CD4-positive, alpha-beta T cell treated with Interleukin-17A for 1 hour (primary cell): ENCODE measurements around the gene GRK5.
"Not testable (repeated sequence)": the region's sequence is repeated elsewhere in the genome, so short reads cannot be mapped to it uniquely, and the experiment has no call there.

Experiments
- DNase-seq: peaks from one replicate; pipeline ENCODE4 v3.0.0-alpha.2; 2020

Gene GRK5

DNA sequence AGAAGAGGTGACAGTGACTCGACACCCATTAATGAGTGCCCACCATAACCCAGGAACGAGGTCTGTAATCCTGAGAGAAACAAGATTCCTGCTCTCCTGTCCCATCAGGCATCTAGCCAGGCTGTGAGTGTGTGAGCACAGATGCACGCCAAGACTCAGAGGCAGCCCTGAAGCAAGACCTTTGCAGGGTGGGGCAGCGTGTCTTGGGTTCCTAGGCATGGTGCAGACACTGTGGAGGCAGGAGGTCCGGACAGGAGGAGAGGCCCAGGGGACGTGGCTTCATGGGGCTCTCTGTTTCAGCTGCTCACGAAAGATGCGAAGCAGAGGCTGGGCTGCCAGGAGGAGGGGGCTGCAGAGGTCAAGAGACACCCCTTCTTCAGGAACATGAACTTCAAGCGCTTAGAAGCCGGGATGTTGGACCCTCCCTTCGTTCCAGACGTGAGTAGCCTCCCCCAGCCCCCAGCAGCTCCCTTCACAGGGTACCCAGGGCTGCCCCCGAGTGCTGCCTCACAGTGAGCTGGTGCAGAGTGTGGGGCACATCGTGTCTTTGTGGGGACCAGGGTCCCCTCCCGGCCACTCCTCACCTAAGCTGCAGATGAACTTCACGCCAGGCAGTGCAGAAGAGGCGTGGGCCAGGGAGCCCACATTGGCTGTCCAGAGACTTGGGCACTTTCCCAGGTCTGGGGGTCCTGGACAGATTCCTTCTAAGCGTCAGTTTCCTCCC, 240.6 kb downstream of the GRK5 start:
- no peak for DNase-seq

DNA sequence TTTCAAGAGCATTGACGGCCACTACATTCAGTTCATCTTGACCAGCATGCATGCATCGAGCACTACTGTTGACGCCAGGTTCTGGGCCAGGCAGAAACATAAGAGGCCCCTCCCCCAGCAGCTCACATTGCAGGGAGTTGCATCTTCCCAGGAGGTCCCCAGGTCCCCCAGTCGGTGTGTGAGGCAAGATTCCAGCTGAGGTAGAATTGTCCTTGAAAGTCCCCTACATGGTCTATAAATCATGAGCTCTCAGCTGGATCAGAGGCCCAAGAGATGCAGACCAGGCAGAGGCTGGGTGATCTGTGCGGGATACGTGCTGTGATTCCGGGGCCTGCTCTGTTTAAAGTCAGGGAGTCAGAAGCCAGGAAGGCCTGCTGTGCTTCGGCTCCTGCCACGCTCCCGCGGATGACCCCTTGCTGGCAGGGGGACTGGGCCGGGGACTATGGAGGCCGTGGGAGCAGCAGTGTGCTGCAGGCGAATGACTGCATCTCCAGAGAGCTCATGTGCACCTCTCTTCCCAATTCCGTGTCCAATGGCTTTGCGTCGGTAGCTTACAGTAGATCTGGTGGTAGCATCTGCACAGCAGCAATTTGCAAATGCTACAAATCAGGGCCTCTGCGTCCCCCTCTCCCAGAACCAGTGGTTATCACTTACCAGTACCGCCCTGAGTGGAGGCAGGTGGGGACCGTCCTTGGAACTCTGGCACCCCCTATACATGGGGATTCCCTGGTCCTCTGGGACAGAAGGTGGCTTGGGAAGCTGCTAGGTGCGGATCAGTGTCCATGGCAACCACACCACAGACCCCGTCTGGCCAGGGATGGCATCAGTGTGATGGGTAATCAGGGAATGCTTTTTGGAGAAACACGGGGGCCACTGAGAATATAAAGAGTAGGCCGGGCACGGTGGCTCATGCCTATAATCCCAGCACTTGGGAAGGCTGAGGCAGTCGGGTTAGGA, 241.5 kb downstream of the GRK5 start:
- no peak for DNase-seq

DNA sequence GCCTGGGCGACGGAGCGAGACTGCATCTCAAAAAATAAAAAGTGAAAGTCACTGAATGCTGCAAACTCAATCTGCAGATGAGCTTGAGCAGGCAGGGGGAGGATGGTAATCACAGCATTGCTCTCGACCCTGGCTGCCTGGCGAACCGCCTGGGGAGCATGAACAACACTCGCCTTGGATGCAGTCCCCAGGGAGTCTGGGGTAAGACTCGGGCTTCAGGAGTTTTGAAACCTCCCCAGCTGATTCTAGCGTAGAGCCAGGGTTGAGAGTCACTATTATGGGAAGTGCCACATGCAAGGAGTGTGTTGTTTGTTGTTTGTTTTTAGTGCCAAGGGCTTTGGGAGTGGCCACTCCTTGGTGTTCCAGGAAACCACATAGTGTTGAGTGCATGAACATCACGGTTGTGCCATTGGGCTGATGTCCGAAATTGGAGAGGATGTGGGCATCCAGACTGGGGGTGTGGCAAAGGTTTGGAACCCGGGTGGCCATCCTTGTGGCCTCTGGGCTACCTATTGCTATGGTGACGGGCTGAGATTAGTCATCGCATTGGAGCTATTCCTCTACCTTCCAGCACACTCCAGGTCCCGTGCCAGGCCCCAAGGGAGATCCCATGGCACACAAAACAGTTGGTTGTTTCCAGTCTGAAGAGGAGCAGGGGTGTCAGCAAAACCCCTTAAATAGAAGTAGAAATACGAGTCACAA, 242.5 kb downstream of the GRK5 start:
- no peak for DNase-seq

DNA sequence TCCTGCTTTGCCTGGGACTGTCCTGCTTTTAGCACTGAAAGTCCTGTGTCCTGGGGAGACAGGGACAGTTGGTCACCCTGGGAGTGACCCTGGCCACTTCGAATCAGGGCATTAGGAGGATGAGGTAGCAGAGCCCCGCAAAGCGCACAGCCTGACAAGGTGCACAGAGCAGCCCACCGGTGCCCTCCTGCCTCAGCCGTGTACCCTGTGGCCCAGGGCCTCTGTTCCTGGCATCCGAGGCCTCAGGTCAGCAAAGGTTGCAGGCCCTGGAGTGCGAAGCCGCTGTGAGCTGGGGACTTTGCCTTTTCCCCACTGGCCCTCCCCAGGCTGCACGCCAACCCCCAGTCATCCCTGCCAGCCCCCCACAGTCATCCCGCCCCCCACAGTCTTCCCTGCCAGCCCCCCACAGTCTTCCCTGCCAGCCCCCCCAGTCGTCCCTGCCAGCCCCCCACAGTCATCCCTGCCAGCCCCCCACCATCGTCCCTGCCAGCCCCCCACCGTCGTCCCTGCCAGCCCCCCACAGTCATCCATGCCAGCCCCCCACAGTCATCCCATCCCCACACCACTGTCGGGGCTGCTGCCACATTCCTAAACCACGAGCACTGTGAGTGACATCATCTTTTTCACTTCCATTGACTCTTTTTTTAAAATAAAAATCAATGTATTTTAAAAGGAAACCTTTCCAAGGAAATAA, 243.4 kb downstream of the GRK5 start:
- DNase-seq, result no peak

DNA sequence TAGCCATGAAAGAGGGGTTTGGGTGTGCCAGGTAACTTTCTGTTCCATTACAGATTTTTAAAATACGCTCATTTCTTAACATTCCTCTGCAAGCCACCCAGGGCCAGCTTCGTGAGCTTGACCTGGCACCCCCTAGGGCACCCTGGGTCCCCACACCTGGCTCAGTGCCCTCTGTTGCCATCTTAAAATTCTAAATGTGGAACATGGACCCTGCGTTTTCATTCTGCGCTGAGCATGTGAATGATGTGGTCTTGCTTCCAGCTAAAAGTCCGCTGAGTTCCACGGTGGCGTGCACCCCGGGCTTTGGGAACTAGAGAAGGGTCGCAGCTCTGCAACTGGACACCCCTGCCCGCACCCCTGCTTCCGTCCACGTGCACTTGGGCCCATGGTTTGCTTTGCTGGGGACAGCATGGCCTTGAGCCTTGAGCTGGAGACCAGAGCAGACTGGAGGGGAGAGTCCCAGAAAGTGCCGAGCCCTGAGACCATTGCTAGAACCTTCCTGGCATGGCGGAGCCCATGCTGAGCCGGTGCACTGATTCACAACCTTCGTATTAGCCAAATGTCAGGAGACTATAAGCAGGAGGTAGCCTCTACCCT, 244.0 kb downstream of the GRK5 start:
- DNase-seq, result no peak

DNA sequence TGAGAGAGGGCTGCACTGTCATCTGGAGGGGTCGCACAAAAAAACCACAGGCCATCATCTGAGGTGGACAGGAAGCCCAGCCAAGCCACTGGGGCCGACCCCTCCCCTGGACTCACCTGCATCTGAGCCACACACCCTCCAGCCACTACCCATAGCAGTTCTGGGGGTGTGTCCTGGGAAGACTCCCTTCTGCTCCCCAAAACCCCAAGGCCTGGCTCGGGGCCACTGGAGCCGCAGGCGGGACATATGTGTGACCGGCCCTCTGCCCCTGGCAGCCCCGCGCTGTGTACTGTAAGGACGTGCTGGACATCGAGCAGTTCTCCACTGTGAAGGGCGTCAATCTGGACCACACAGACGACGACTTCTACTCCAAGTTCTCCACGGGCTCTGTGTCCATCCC, 245.0 kb downstream of the GRK5 start:
- no peak for DNase-seq

DNA sequence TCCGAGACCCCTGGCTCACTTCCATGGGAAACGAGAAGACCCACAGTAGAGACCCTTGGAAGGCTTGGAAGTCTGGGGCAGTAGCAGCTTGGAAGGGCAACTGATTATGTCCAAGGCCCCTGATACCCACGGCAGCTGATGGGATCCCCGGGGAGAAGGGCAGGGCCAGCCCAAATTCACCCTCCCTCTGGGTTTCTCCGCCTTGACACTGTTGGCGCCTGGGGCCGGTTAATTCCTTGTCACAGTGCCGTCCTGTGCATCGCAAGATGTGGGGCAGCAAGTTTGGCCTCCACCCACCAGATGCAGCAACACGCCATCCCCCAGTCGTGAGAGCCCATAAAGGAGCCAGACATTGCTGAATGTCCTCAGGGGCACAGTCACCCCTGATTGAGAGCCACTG, 245.9 kb downstream of the GRK5 start:
- DNase-seq, result no peak

DNA sequence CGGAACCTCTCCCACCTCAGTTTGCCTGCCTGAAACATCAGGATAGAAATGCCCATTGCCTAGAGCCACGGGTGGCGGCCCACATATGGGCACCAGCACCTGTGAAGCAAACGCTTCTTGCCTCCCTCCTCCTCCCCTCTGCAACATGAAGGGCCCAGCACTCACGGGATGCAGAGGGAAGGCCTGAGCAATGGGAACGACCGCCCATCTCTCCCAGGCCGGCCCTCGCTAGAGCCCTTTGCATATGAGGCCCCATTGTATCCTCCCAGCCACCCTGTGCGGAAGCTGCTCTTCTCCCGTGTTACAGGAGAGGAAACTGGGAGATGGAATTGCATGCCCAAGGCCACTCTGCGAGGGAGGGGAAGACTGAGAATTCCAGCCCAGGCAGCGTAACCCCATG, 246.9 kb downstream of the GRK5 start:
- DNase-seq, result no peak

DNA sequence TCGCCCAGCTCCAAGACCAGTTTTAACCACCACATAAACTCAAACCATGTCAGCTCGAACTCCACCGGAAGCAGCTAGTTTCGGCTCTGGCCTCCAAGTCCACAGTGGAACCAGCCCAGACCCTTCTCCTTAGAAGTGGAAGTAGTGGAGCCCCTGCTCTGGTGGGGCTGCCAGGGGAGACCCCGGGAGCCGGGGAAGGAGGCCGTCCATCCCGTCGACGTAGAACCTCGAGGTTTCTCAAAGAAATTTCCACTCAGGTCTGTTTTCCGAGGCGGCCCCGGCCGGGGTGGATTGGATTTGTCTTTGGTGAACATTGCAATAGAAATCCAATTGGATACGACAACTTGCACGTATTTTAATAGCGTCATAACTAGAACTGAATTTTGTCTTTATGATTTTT, 247.6 kb downstream of the GRK5 start:
- no peak for DNase-seq

DNA sequence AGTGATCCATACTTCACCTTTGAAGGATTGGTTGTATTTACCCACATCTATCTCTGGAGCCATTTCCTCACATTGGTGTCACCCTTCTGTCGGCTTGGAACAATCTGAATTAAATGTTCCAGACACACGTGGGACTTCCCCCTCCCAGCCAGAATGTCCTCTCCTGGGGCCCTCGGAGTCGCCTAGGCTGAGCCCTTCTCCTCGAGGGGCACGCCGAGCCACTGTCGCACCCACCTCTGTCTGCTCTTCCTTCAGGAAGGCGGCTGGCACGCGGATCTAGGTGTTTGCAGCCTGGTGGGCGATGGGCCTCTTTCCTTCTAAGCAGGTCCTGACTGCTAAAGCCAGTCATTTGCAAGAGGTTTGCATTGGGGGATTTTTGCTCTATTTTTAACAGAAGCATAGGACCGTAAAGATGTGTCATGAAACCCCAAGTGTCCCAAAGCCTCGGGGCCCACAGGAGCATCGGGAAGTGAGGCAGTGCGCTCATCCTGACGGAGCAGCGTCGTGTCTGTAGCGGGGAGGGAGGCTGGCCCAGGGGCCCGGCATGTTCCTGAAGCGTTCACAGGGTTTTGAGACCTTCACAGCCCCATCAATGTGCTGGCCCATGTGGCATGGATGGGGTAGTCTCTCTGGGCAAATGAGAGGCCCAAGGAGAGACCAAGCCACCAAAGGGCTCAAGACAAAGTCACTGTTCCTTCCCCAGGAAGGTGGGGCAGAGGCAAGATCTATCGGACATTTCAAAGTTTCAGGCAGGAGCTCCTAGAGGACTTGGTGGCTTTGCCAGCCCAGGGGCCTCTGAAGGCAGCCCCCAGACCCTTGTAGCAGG, 248.5 kb downstream of the GRK5 start:
- no peak for DNase-seq

DNA sequence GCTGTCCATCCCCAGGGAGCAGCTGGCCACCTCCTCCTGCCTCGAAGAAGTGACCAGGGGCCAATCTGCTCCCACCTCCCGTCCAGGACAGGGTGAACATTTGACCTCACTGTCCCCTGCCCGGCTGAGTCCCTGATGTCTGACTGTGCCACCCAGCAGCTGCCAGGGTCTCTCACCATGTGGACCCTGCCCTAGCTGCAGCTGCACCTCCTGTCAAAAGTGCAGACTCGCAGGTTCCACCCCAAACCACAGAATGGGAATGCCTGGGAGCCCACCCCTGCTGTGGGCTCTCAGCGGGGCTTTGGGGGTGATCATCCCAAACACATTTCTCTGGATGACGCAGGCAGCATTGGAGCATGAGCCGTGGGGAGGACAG, 249.1 kb downstream of the GRK5 start:
- DNase-seq, result no peak

DNA sequence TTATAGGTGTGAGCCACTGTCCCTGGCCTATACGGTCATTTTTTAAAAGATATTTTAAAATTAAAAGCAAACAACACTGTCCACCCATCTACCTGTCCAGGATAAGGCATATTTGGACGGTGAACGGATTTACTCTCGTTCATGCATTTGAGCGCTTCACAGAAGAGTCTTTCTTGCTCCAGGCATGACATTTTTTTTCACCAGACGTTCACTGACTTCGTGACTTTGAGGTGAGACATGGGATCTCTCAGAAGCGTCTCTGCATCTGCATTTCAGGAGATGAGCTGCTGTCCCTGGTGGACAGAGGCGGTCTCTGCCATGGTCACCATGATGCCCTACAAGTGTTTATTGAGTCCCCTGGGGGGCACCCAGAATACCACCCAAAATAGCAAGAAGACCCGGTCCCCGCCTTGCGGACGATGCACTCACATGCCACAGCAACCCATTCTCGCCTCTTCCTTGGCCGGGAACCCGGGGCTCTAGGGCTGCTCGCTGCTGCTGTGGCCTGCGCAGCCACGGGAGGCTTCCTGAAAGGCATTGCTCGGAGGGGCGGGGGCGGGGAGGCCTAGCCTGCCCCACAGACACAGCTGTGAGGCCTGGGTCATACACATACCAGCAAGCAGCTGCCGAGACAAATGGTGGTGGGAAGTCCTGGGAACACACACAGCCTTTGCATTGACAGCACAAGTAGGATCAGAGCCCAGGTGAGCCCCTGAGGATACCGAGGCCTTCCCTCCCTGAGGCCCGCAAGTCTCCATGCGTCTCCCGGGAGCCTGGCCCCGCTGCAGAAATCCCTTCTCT, 250.8 kb downstream of the GRK5 start:
- no peak for DNase-seq

DNA sequence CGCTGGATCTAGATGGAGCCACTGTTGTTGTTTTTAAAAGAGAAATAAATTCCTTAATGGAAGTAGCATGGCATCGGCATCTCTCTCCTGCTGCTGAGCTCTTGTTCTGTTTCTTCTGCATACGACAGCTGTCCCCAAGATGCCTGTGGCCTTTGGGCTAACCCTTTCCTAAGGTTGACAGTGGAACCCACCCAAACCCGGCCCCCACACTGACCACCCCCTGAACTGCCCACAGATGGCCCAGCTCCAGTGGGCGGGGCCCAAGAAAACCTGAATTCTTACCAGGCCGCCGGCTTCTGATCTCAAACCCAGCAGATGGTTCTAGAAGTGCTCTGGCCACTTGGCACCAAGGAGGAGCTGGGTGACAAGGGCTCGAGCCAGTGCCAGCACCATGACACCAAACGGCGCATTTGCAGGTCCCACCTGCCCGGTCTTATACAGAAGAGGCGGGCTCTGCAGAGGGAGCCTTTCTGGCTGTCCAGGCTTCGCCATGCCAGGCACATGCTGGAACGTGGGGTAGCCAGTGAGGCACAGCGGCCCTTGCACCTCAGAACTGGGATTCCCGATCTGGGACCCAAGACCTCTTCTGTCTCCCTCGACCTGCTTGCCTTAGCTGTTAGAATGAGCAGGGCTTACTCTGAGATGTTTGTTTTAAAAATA, 252.4 kb downstream of the GRK5 start:
- DNase-seq, result no peak

DNA sequence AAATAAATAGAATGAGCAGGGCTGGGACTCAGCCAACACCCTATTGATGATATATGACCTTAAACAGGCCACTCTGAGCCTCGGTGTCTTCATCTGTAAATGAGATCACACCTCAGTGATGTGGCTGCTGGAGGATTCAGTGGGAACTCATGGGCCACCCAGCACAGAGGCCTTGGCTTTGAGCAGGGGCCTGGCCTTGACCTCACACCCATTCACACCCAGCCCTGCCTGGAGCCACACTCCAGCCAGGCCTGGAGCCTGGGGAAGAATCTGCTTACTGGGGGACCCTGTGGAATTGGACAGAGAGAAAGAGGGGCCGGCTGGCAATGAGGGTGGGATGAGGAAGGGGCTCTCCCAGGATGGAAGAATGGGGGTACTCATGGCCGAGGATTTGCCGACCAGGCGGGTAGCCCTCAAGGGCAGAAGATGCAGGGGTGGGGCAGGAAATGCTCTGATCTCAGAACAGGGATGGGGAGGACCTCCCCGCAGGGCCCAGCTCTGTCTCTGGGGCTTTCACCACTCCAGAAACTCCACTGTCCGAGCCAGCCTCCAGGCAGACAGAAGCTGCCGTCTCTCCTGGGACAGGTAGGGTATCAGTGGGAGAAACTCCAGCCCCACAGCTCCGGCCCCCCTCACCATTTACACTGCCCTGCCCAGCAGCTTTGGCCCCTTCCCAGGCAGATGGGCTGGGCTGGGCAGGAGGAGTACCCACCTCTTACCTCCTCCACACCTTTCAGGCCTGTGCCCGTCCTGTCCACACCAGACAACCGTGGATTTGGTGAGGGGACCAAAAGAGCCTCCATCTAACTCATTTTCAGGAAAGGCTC, 253.2 kb downstream of the GRK5 start:
- DNase-seq, result no peak

DNA sequence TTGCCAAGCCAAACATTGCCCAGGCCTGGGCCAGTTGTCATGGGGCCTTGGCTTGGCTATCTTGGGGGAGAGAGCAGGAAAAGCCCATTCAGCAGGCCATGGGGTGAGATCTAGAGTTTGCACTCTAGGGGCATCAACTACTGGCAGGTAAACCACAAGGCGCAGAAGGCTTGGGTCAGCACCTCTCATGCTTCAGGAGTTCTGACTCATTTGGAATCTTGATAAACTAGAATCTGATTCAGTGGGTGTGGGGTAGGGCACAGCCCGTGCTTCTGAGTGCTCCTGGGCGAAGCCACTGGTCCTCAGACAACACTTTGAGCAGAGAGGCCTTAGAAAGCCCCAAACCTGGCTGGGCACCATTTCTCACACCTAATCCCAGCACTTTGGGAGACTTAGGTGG, 254.0 kb downstream of the GRK5 start:
- DNase-seq, result no peak

DNA sequence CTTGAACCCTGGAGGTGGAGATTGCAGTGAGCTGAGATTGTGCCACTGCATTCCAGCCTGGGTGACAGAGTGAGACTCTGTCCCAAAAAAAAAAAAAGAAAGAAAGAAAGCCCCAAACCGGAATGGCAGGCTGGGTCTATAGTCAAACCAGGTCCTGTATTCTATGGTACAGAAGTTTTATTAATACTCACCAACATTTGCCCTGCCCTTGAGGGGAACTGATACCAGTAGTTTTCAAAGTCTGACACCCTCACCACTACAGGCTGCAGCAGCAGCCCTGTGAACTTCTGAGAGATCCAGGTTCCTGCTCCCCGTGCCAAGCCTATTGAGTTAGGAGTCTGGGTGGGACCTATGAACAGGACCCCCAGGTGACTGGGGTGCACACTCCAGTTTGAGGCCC, 254.6 kb downstream of the GRK5 start:
- DNase-seq, result no peak

DNA sequence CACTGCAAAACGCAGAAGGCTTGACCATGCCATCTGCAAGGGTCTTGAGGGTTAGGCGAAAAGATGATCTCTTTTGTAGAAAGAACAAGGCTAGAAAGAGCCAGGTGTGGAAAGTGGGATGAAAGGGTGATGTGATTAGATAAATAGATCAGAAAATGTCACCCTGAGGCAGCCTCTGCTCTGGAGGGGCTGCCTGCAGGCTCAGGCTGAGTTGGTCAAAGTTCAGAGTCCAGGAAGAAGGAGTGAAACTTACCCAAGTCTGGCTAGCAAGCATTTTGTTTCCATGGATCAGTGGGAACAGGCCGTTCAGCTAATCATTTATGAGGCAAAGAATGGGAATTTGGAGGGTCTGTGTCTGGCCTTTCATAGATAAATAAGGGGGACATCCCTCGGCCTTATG, 255.4 kb downstream of the GRK5 start:
- no peak for DNase-seq

DNA sequence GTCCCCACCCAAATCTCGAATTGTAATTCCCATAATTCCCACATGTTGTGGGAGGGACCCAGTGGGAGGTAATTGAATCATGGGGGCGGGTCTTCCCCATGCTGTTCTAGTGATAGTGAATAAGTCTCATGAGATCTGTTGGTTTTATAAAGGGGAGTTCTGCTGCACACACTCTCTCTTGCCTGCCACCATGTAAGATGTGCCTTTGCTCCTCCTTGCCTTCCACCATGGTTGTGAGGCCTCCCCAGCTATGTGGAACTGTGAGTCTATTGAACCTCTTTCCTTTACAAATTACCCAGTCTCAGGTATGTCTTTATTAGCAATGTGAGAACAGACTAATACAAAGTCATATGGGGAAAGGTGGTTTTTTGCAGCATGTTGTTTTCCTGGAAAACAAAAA, 255.8 kb downstream of the GRK5 start:
- not testable (repeated sequence) for DNase-seq

DNA sequence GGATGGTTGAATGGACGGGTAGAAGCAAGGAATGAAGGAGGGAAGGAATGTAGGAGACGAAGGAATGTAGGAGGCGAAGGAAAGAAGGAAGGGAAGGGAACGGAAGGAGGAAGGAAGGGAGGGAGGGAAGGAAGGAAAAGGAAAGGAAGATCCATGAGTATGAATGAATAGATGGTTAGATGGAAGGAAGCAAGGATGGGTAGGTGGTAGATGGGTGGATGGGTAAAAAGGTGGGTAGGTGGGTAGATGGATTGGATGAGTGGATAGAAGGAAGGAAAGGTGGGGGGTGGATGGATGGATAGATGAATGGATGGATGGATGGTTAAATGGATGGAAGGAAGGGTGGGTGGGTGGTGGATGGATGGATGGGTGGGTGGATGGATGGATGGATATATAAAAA, 257.7 kb downstream of the GRK5 start:
- DNase-seq, result no peak
